Keratinocyte (primary cell): ENCODE measurements around the gene RAB2B. TPM values are rescaled to one million over a fixed set of nuclear protein-coding genes. Genes with fewer than 3 reads are reported as not detected.
"Not testable (repeated sequence)": the region's sequence is repeated elsewhere in the genome, so short reads cannot be mapped to it uniquely, and the experiment has no call there.

Experiments used
- DNase-seq: peaks from one replicate; pipeline ENCODE4 v3.0.0-alpha.2; 2011; ENCODE audit warnings: low read depth, missing footprints, low spot score
- FAIRE-seq: peaks from 2 replicates; lab custom pipeline; 2011; peaks lifted over from hg19 to GRCh38; lab: Jason Lieb, UNC
- H2AFZ ChIP-seq: 2 replicates; pipeline ENCODE4 v1.6.0; 2012; ENCODE audit warnings: low read length, control low read depth, inconsistent platforms; ENCODE audit not compliant: control insufficient read depth
- H3K27ac ChIP-seq: 2 replicates; pipeline ENCODE4 v1.5.1; 2011; ENCODE audit warnings: low read length; ENCODE audit not compliant: control insufficient read depth, insufficient read depth
- H3K27me3 ChIP-seq: 3 replicates; pipeline ENCODE4 v1.6.0; 2011; ENCODE audit warnings: low read length; ENCODE audit not compliant: control insufficient read depth, insufficient read depth; ENCODE audit errors: extremely low read depth
- H3K36me3 ChIP-seq, 2 experiments: 2 replicates in 1 of 2; 3 replicates in 1 of 2; pipeline ENCODE4 v1.5.1; 2011; ENCODE audit warnings: low read length in 2 of 2, mild to moderate bottlenecking in 1 of 2; ENCODE audit not compliant: control insufficient read depth in 2 of 2, insufficient read depth in 2 of 2; ENCODE audit errors: extremely low read depth in 1 of 2
- H3K4me1 ChIP-seq: 3 replicates; pipeline ENCODE4 v1.5.1; 2011; ENCODE audit warnings: low read length; ENCODE audit not compliant: control insufficient read depth, insufficient read depth; ENCODE audit errors: extremely low read depth
- H3K4me2 ChIP-seq: 3 replicates; pipeline ENCODE4 v1.6.0; 2011; ENCODE audit warnings: low read depth, low read length; ENCODE audit not compliant: control insufficient read depth, insufficient read depth; ENCODE audit errors: extremely low read depth
- H3K4me3 ChIP-seq, 3 experiments: fragments of 200-600 bp in 1 of 3; sonication (generic) in 1 of 3; 2 replicates in 2 of 3; 3 replicates in 1 of 3; pipeline ENCODE4 v1.5.1; 2011 to 2016; ENCODE audit warnings: low read length in 3 of 3, mild to moderate bottlenecking in 3 of 3, control low read depth in 2 of 3, inconsistent platforms in 1 of 3, low read depth in 1 of 3, mixed read lengths in 1 of 3, mixed run types in 1 of 3, moderate library complexity in 1 of 3; ENCODE audit not compliant: control insufficient read depth in 2 of 3, insufficient read depth in 2 of 3; ENCODE audit errors: extremely low read depth in 1 of 3
- H3K79me2 ChIP-seq: 2 replicates; pipeline ENCODE4 v1.6.0; 2012; ENCODE audit warnings: low read length; ENCODE audit not compliant: control insufficient read depth, insufficient read depth
- H3K9ac ChIP-seq: 3 replicates; pipeline ENCODE4 v1.6.0; 2011; ENCODE audit warnings: low read length; ENCODE audit not compliant: control insufficient read depth, insufficient read depth; ENCODE audit errors: extremely low read depth
- H3K9me1 ChIP-seq: 3 replicates; pipeline ENCODE4 v1.6.0; 2011; ENCODE audit warnings: low read length; ENCODE audit not compliant: control insufficient read depth, insufficient read depth; ENCODE audit errors: extremely low read depth
- H3K9me3 ChIP-seq: 2 replicates; pipeline ENCODE4 v1.5.1; 2012; ENCODE audit warnings: low read depth, low read length; ENCODE audit not compliant: control insufficient read depth
- H4K20me1 ChIP-seq: 3 replicates; pipeline ENCODE4 v1.6.0; 2011; ENCODE audit warnings: low read length; ENCODE audit not compliant: control insufficient read depth, insufficient read depth; ENCODE audit errors: extremely low read depth
- EZH2 ChIP-seq: IDR thresholded peaks from one replicate; pipeline ENCODE4 v1.6.1; 2012; ENCODE audit warnings: inconsistent platforms, mild to moderate bottlenecking, low read length, moderate library complexity
- dilution Hi-C: fragments of 300-500 bp; cut with MboI; formaldehyde crosslinking; loops from one replicate; pipeline ENCODE4 v1.7.0; 2020; ENCODE audit warnings: low sequenced_read_pairs; ENCODE audit not compliant: extremely low pct_ligation_motif_present
- polyA plus RNA-seq, 5 experiments: library from polyadenylated mRNA; depleted of rRNA in 3 of 5; stranded (reverse) in 3 of 5; stranded (forward) in 1 of 5; unstranded in 1 of 5; fragments of >200 nt; gene quantifications; 1 replicate in 1 of 5; 2 replicates in 3 of 5; 3 replicates in 1 of 5; pipeline versions ENCODE4 v1.2.1 to v1.2.3, GENCODE V29; 2011 to 2012; ENCODE audit warnings: missing spikeins in 2 of 5, low read depth in 1 of 5, low replicate concordance in 1 of 5
- TF ChIP-seq, protein P1 (sequence below), 3 experiments: IDR thresholded peaks in 1 of 3; conservative IDR thresholded peaks in 1 of 3; optimal IDR thresholded peaks in 1 of 3; 2 replicates in 2 of 3; 3 replicates in 1 of 3; pipeline versions ENCODE3 to v1.5.1; 2011; ENCODE audit warnings: low read length in 3 of 3, mild to moderate bottlenecking in 3 of 3, moderate library complexity in 2 of 3, control low read depth in 1 of 3, inconsistent platforms in 1 of 3; ENCODE audit not compliant: insufficient read depth in 2 of 3; ENCODE audit errors: extremely low read depth in 1 of 3

RAB2B gene
- polyA plus RNA-seq, 1 donor (not counting 4 experiments of a cell fraction or from before 2014, with no cell fraction given), result 18.3 TPM

DNA sequence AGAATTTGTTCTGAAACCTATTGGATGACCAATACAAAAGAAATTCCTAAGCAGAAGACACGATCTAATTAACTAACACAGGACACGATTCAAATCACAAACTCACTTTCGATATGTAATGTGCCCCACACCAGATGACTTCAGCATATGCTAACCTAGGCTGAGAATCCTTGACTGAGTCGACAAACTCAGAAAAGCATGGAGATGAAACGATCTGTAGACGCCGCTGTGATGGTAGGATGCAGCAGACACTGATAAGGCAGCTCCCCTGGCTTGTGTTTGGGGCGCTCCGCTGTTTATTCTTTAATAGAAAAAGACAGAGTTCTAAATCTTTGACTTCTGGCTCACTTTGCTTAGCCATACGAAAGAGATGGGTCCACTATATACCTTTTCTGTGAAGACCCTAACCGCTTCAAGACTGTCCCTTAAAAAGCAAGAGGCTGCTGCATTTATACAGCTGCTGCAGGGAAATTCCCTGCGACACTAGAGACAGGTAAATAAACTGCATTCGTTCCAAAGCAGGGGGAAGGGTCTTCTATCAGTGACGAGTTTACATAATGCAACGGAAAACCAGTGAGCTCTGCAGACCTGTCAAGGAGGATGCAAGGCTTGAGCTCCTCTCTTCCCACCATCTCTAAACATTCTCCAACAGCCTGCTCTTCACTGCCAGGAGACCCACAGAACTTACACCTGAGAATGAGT, 21.8 kb downstream of the RAB2B start:
- Histone ChIP-seq H3K9ac (peak overlapping the region; percentile 96), H3K27ac (peak overlapping the region; percentile 87), H3K27me3 (no peaks in the 10 kb centered on the region), H3K4me3 (peak overlapping the region; percentile 94 to 98 (median 95)), H3K36me3 (no peaks in the 10 kb centered on the region), H2AFZ (no peak overlapping the region), H3K4me2 (peak overlapping the region; percentile 96), H3K79me2 (peaks cover 58% of the 10 kb centered on the region), H3K9me1 (no peaks in the 10 kb centered on the region), H3K9me3 (no peaks in the 10 kb centered on the region), H4K20me1 (no peaks in the 10 kb centered on the region), H3K4me1 (peaks cover 20% of the 10 kb centered on the region)
- dilution Hi-C loops, result no loop called here
- TF ChIP-seq EZH2, result no peak
- TF ChIP-seq, protein P1, sequence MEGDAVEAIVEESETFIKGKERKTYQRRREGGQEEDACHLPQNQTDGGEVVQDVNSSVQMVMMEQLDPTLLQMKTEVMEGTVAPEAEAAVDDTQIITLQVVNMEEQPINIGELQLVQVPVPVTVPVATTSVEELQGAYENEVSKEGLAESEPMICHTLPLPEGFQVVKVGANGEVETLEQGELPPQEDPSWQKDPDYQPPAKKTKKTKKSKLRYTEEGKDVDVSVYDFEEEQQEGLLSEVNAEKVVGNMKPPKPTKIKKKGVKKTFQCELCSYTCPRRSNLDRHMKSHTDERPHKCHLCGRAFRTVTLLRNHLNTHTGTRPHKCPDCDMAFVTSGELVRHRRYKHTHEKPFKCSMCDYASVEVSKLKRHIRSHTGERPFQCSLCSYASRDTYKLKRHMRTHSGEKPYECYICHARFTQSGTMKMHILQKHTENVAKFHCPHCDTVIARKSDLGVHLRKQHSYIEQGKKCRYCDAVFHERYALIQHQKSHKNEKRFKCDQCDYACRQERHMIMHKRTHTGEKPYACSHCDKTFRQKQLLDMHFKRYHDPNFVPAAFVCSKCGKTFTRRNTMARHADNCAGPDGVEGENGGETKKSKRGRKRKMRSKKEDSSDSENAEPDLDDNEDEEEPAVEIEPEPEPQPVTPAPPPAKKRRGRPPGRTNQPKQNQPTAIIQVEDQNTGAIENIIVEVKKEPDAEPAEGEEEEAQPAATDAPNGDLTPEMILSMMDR (optimal IDR thresholded peaks at IDR 0.05 in 1 of 3, IDR thresholded peaks at IDR 0.05 in 1 of 3, conservative IDR thresholded peaks at IDR 0.05 in 1 of 3; ENCODE audit: extremely low read depth in 1 of 3, insufficient read depth in 2 of 3, low read length in 3 of 3), result no peak
- no peak for FAIRE-seq
- no peak for DNase-seq

GRCh38 chr14:21449899-21450216, 26.9 kb downstream of the RAB2B start:
- Histone ChIP-seq H4K20me1 (no peaks in the 10 kb centered on the region), H2AFZ (no peak overlapping the region), H3K36me3 (peaks cover 0 to 1% of the 10 kb centered on the region in 2 experiments), H3K4me3 (no peak overlapping the region), H3K4me2 (no peak overlapping the region), H3K27ac (no peak overlapping the region), H3K9ac (no peak overlapping the region), H3K79me2 (peaks cover 94% of the 10 kb centered on the region), H3K4me1 (peaks cover 23% of the 10 kb centered on the region), H3K27me3 (no peaks in the 10 kb centered on the region), H3K9me3 (no peaks in the 10 kb centered on the region), H3K9me1 (no peaks in the 10 kb centered on the region)
- FAIRE-seq, result no peak
- no peak for DNase-seq
- no peak for TF ChIP-seq EZH2
- TF ChIP-seq, protein P1 (optimal IDR thresholded peaks at IDR 0.05 in 1 of 3, IDR thresholded peaks at IDR 0.05 in 1 of 3, conservative IDR thresholded peaks at IDR 0.05 in 1 of 3; ENCODE audit: extremely low read depth in 1 of 3, insufficient read depth in 2 of 3, low read length in 3 of 3), result no peak
- dilution Hi-C loops, result no loop called here

DNA sequence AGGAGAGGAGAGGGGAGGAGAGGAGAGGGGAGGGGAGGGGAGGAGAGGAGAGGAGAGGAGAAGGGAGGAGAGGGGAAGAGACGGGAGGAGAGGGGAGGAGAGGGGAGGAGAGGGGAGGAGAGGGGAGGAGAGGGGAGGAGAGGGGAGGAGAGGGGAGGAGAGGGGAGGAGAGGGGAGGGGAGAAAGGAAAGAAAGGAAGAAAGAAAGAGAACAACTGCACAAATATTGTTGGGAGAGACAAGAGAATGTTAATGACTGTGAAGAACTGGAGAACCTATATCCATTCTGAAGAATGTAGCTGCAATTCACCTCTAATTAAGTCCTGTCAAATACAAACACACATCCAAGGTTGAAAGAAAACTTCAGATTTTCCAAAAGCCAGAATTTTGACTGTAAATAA, 34.1 kb downstream of the RAB2B start:
- H3K4me1 ChIP-seq, FAIRE-seq, H3K4me2 ChIP-seq, H3K9me3 ChIP-seq, H3K9me1 ChIP-seq, H3K27me3 ChIP-seq, dilution Hi-C loops, H4K20me1 ChIP-seq, H3K27ac ChIP-seq, H3K4me3 ChIP-seq, H2AFZ ChIP-seq, H3K36me3 ChIP-seq, DNase-seq, H3K9ac ChIP-seq: not testable (repeated sequence)
- peaks cover 82% of the 10 kb centered on the region for H3K79me2 ChIP-seq
